IMR-90 (cell line): ENCODE measurements around the gene GIPC3.

Experiments used
- BHLHE40 ChIP-seq: fragments of 150-350 bp; IDR thresholded peaks from 2 replicates; pipeline ENCODE4 v1.6.1; 2016; ENCODE audit warnings: mild to moderate bottlenecking, low read depth, low read length
- USF2 ChIP-seq: fragments of 150-350 bp; IDR thresholded peaks from 2 replicates; pipeline ENCODE4 v1.6.1; 2017; ENCODE audit warnings: mild to moderate bottlenecking, antibody characterized with exemption, low read length, low read depth

GRCh38 chr19:3632098-3632497 lies 46.8 kb downstream of the GIPC3 start:
- no peak for TF ChIP-seq USF2
- no peak for TF ChIP-seq BHLHE40
